ENCODE results near the gene RPL19.

GRCh38 chr17:39183045-39183444 lies 17.0 kb upstream of the RPL19 start:
- TF ChIP-seq CTCF (IDR thresholded peaks at IDR 0.05; ENCODE audit: borderline replicate concordance, extremely low read depth, low read length, poor library complexity, severe bottlenecking) (no peak), EZH2 (IDR thresholded peaks at IDR 0.05; ENCODE audit: borderline replicate concordance, low read depth, low read length, severe bottlenecking) (no peak)
